RKO (cell line): ENCODE data around the gene STK32C.

Experiments
- DNase-seq: peaks from one replicate; pipeline ENCODE4 v3.0.0-alpha.2; 2016; ENCODE audit warnings: low spot score

STK32C gene

GRCh38 chr10:132182591-132182990 is 125.2 kb downstream of the STK32C start:
- no peak for DNase-seq

GRCh38 chr10:132181691-132182425 is 125.9 kb downstream of the STK32C start:
- DNase-seq = no peak

- DNase-seq = no peak
These were observed 127.0 kb downstream of the STK32C start for GRCh38 chr10:132180736-132181135.

GRCh38 chr10:132179551-132180392 is 128.0 kb downstream of the STK32C start:
- DNase-seq = no peak

- no peak for DNase-seq
These were observed 128.8 kb downstream of the STK32C start for GRCh38 chr10:132178672-132179545.

GRCh38 chr10:132178046-132178445 is 129.7 kb downstream of the STK32C start:
- DNase-seq = no peak

GRCh38 chr10:132176623-132177500 is 130.9 kb downstream of the STK32C start:
- DNase-seq = no peak

- DNase-seq = no peak
These were observed 131.7 kb downstream of the STK32C start for GRCh38 chr10:132175907-132176581.

GRCh38 chr10:132175408-132175807 is 132.3 kb downstream of the STK32C start:
- DNase-seq = no peak

GRCh38 chr10:132174237-132174636 is 133.5 kb downstream of the STK32C start:
- DNase-seq = no peak

GRCh38 chr10:132173185-132173584 is 134.6 kb downstream of the STK32C start:
- DNase-seq = no peak

- DNase-seq = no peak
These were observed 135.4 kb downstream of the STK32C start for GRCh38 chr10:132172091-132173066.

GRCh38 chr10:132170561-132171361 is 137.0 kb downstream of the STK32C start:
- no peak for DNase-seq

- DNase-seq = no peak
These were observed 137.8 kb downstream of the STK32C start for GRCh38 chr10:132169766-132170560.

GRCh38 chr10:132169031-132169765 is 138.6 kb downstream of the STK32C start:
- DNase-seq = no peak

GRCh38 chr10:132168571-132169030 is 139.1 kb downstream of the STK32C start:
- DNase-seq = no peak

GRCh38 chr10:132167976-132168375 is 139.8 kb downstream of the STK32C start:
- DNase-seq = no peak
